ENCODE measurements around the gene MFSD11. TPM values are rescaled to one million over a fixed set of nuclear protein-coding genes. Genes with fewer than 3 reads are reported as not detected.
"Not testable (repeated sequence)": the region's sequence is repeated elsewhere in the genome, so short reads cannot be mapped to it uniquely, and the experiment has no call there.

Gene MFSD11
- total RNA-seq, 1 donor = 26.7 TPM

- DNase-seq (ENCODE audit: low read depth in 2 of 3, low spot score in 2 of 3) = peak in 2 of 3 donors; percentile 69 to 72
Measured at GRCh38 chr17:76725580-76726230, 12.2 kb upstream of the MFSD11 start.

- peak in 2 of 3 donors; percentile 96 for DNase-seq (ENCODE audit: low read depth in 2 of 3, low spot score in 2 of 3)
Measured at GRCh38 chr17:76726231-76726775, 11.6 kb upstream of the MFSD11 start, which contains the start of gene JMJD6. JMJD6 (minus strand) TSS chr17:76726606; CDS start chr17:76726475, 131 bp downstream.

GRCh38 chr17:76726776-76727718, 10.9 kb upstream of the MFSD11 start, which contains the start of gene METTL23:
METTL23 (plus strand) TSS chr17:76726839; CDS start chr17:76729711, 2,872 bp downstream.
- peak; percentile 78 to 86 (median 78) for DNase-seq (ENCODE audit: low read depth in 2 of 3, low spot score in 2 of 3)

GRCh38 chr17:76727745-76728456, 10.0 kb upstream of the MFSD11 start:
- DNase-seq (ENCODE audit: low read depth in 2 of 3, low spot score in 2 of 3) = no peak

- DNase-seq (ENCODE audit: low read depth in 2 of 3, low spot score in 2 of 3) = not testable (repeated sequence)
Measured at GRCh38 chr17:76731800-76732733, 5.9 kb upstream of the MFSD11 start.

GRCh38 chr17:76732734-76733617, 4.9 kb upstream of the MFSD11 start:
- DNase-seq (ENCODE audit: low read depth in 2 of 3, low spot score in 2 of 3) = no peak

- DNase-seq (ENCODE audit: low read depth in 2 of 3, low spot score in 2 of 3) = no peak
Measured at GRCh38 chr17:76733618-76733957, 4.3 kb upstream of the MFSD11 start.

GRCh38 chr17:76734080-76734840, 3.7 kb upstream of the MFSD11 start:
- peak in 1 of 3 donors; percentile 22 for DNase-seq (ENCODE audit: low read depth in 2 of 3, low spot score in 2 of 3)

- peak in 1 of 3 donors; percentile 38 for DNase-seq (ENCODE audit: low read depth in 2 of 3, low spot score in 2 of 3)
Measured at GRCh38 chr17:76735006-76735405, 2.9 kb upstream of the MFSD11 start.

- DNase-seq (ENCODE audit: low read depth in 2 of 3, low spot score in 2 of 3) = no peak
Measured at GRCh38 chr17:76735586-76736348, 2.2 kb upstream of the MFSD11 start.

- peak in 2 of 3 donors; percentile 66 to 78 for DNase-seq (ENCODE audit: low read depth in 2 of 3, low spot score in 2 of 3)
Measured at GRCh38 chr17:76736349-76737081, 1.4 kb upstream of the MFSD11 start.

GRCh38 chr17:76737082-76737675, 740 bp upstream of the MFSD11 start, which contains the start of gene SRSF2:
SRSF2 (minus strand) TSS chr17:76737331; CDS start chr17:76737160, 171 bp downstream.
- peak; percentile 97 to 99 (median 98) for DNase-seq (ENCODE audit: low read depth in 2 of 3, low spot score in 2 of 3)

GRCh38 chr17:76738468-76738850, 540 bp downstream of the MFSD11 start:
- peak in 1 of 3 donors; percentile 25 for DNase-seq (ENCODE audit: low read depth in 2 of 3, low spot score in 2 of 3)

- DNase-seq (ENCODE audit: low read depth in 2 of 3, low spot score in 2 of 3) = not testable (repeated sequence)
Measured at GRCh38 chr17:76739568-76740115, 1.7 kb downstream of the MFSD11 start.

GRCh38 chr17:76740329-76741118, 2.6 kb downstream of the MFSD11 start:
- no peak for DNase-seq (ENCODE audit: low read depth in 2 of 3, low spot score in 2 of 3)
